ENCODE results near the gene FSD1. TPM values are rescaled to one million over a fixed set of nuclear protein-coding genes. Genes with fewer than 3 reads are reported as not detected.

The FSD1 gene
- total RNA-seq, 2 donors from 2014 or later, result 6.4 TPM; not detected in 1

DNA sequence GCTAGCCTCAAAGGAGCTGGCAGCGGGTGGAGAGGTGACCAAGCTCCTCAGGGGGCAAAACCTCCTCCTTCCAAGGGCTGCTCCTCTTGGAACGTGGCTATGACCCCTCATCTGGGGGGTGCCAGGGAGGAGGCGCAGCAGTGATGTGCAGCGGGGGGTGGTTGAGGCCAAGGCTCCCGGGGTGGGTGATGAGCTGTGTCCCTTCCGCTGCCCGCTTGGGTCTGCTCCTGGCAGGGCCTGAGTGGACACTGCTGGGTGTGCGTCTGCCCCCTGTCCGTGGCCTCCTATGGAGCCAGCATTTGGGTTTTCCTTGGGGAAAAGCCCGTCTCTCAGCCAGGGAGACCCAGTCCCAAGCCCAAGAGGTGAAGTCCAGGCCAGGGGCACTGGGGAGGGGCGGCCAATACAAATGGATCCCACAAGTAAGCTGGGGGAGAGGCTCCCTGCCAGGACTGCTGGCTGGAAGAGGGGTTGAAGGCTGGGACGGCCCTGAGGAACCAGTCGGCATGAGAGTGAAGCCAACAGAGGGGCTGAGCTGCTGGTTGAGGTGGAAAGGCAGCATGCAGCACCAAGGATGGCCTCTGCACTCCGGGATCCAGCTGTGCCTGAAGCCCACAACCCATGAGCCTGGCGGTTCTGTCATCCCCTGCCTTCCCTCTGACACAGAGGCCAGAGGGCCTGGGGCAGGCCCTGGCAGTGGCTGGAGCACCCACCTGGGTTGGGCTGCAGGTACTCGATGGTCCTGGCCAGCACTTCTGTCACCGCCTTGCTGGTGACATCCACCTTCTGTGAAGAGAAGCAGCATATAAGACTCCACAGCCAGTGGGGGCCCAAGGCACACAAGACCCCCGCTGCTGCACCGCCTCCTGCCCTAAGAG is 61.6 kb downstream of the FSD1 start:
- H3K9me3 ChIP-seq, result no peaks in the 10 kb centered on the region
- 89% methylated on average over 19 of the region's 19 CpGs for WGBS
- DNase-seq (ENCODE audit: low spot score), result no peak
- H3K4me3 ChIP-seq, result no peak overlapping the region
- intact Hi-C loops (cut with DNase I), result no loop called here
- peaks cover 22% of the 10 kb centered on the region for H3K4me1 ChIP-seq (replicated peaks)
- H3K27ac ChIP-seq, result no peak overlapping the region
- H3K36me3 ChIP-seq, result peaks cover 0 to 24% of the 10 kb centered on the region in 2 donors
- no peaks in the 10 kb centered on the region for H3K27me3 ChIP-seq (replicated peaks; ENCODE audit: insufficient read depth)
- TF ChIP-seq POLR2A (IDR thresholded peaks at IDR 0.05) (no peak), POLR2AphosphoS5 (IDR thresholded peaks at IDR 0.05) (no peak), CTCF (IDR thresholded peaks at IDR 0.05) (no peak)

GRCh38 chr19:4366666-4367335 is 62.4 kb downstream of the FSD1 start:
- Histone ChIP-seq H3K4me3 (no peak overlapping the region), H3K27ac (no peak overlapping the region), H3K9me3 (no peaks in the 10 kb centered on the region), H3K4me1 (replicated peaks) (peaks cover 29% of the 10 kb centered on the region), H3K27me3 (replicated peaks; ENCODE audit: insufficient read depth) (no peaks in the 10 kb centered on the region), H3K36me3 (peaks cover 0 to 18% of the 10 kb centered on the region in 2 donors)
- intact Hi-C loops (cut with DNase I), result no loop called here
- DNase-seq (ENCODE audit: low spot score), result no peak
- TF ChIP-seq POLR2A (IDR thresholded peaks at IDR 0.05) (no peak), POLR2AphosphoS5 (IDR thresholded peaks at IDR 0.05) (no peak), CTCF (IDR thresholded peaks at IDR 0.05) (no peak)
- 87% methylated on average over 16 of the region's 16 CpGs for WGBS

DNA sequence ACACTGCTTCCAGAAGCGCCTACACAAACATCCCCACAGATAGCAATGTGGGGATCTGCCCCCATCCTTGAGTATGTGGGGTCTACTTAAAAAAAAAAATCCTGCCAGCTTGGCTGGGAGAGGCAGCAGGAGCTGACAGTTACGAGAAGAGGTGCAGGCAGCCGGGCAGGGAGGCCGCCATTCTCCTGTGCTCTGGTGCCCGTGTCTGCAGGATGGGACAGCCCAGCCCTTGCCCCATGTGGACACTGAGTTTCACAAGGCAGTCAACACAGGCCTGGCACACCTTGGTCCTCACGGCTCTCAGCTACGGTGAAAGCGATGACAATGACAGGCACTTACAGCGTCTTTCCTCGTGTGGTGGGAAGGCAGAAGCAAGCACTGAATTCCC is 62.9 kb downstream of the FSD1 start:
- Histone ChIP-seq H3K27me3 (replicated peaks; ENCODE audit: insufficient read depth) (no peaks in the 10 kb centered on the region), H3K9me3 (no peaks in the 10 kb centered on the region), H3K4me1 (replicated peaks) (peaks cover 30% of the 10 kb centered on the region), H3K27ac (no peak overlapping the region), H3K4me3 (no peak overlapping the region), H3K36me3 (peaks cover 0 to 16% of the 10 kb centered on the region in 2 donors)
- intact Hi-C loops (cut with DNase I), result no loop called here
- 92% methylated on average over 7 of the region's 10 CpGs for WGBS
- DNase-seq (ENCODE audit: low spot score), result no peak
- no peak for TF ChIP-seq POLR2AphosphoS5 (IDR thresholded peaks at IDR 0.05)
- TF ChIP-seq CTCF (IDR thresholded peaks at IDR 0.05), result no peak
- TF ChIP-seq POLR2A (IDR thresholded peaks at IDR 0.05), result no peak

GRCh38 chr19:4367781-4368127 is 63.4 kb downstream of the FSD1 start:
- no peaks in the 10 kb centered on the region for H3K9me3 ChIP-seq
- peaks cover 0 to 12% of the 10 kb centered on the region in 2 donors for H3K36me3 ChIP-seq
- H3K4me1 ChIP-seq (replicated peaks), result peaks cover 30% of the 10 kb centered on the region
- 87% methylated on average over 13 of the region's 13 CpGs for WGBS
- DNase-seq (ENCODE audit: low spot score), result no peak
- intact Hi-C loops (cut with DNase I), result no loop called here
- no peak overlapping the region for H3K4me3 ChIP-seq
- H3K27me3 ChIP-seq (replicated peaks; ENCODE audit: insufficient read depth), result no peaks in the 10 kb centered on the region
- peak overlapping the region in 1 of 2 donors; percentile 78 for H3K27ac ChIP-seq
- TF ChIP-seq POLR2A (IDR thresholded peaks at IDR 0.05), result no peak
- no peak for TF ChIP-seq POLR2AphosphoS5 (IDR thresholded peaks at IDR 0.05)
- no peak for TF ChIP-seq CTCF (IDR thresholded peaks at IDR 0.05)

Measured in prostate gland (tissue), 2 donors.